Fibroblast of pulmonary artery (primary cell): ENCODE measurements around the gene APOL2.

Experiments
- DNase-seq: peaks from one replicate; pipeline ENCODE4 v3.0.0-alpha.2; 2010; ENCODE audit warnings: low read depth
- H3K4me3 ChIP-seq: replicated peaks from 2 replicates; pipeline ENCODE4 v1.5.1; 2011; ENCODE audit warnings: low read depth, mild to moderate bottlenecking, control low read depth, low read length, moderate library complexity
- TF ChIP-seq, protein P1 (sequence below): IDR thresholded peaks from 2 replicates; pipeline ENCODE4 v1.5.1; 2011; ENCODE audit warnings: mild to moderate bottlenecking, control low read depth, low read length, inconsistent platforms; ENCODE audit errors: missing control alignments

Gene APOL2, protein sequence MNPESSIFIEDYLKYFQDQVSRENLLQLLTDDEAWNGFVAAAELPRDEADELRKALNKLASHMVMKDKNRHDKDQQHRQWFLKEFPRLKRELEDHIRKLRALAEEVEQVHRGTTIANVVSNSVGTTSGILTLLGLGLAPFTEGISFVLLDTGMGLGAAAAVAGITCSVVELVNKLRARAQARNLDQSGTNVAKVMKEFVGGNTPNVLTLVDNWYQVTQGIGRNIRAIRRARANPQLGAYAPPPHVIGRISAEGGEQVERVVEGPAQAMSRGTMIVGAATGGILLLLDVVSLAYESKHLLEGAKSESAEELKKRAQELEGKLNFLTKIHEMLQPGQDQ

DNA sequence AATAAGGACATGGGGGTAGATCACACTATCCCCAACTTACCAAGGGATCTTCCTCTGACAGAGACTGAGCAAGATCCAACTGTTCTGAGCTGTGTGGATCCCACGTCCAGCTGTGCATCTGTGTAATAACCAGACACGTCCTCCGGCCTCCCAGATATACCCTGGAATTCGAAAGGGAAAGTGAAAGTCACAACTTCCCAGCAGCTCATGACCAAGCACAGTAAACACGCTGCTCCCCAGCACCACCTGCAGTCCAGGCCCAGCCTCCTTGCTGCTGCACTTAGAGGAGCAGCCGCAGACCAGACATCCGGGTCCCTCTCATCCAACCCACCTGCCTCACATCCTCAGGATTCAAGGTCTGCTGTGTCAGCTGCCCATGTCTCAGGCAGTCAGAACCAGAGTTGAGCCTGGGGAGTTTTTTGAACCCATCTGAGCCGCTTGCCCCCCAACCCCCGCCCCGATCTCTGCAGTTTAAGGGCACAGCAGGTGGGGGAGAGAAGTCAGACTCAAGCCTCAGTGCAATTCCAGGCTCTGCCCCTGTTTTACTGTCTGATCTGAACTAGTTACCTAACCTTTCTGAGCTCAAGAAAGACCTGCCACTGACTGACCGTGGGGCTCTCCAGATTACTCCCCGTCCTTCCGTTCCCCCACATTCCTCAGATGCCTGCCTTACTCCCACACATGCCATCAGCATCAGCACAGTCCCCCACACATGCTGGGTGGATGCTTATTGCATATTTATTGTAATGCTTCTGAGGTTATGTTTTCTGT is at the start of gene APOL2:
TSS of gene APOL2 (minus strand) at position 127 of the 771 bp plus-strand sequence. CDS start 6,365 bp downstream, outside the sequence.
- DNase-seq = peak; percentile 93
- peak within 1 kb of the TSS; percentile 65 for H3K4me3 ChIP-seq
- TF ChIP-seq, protein P1, sequence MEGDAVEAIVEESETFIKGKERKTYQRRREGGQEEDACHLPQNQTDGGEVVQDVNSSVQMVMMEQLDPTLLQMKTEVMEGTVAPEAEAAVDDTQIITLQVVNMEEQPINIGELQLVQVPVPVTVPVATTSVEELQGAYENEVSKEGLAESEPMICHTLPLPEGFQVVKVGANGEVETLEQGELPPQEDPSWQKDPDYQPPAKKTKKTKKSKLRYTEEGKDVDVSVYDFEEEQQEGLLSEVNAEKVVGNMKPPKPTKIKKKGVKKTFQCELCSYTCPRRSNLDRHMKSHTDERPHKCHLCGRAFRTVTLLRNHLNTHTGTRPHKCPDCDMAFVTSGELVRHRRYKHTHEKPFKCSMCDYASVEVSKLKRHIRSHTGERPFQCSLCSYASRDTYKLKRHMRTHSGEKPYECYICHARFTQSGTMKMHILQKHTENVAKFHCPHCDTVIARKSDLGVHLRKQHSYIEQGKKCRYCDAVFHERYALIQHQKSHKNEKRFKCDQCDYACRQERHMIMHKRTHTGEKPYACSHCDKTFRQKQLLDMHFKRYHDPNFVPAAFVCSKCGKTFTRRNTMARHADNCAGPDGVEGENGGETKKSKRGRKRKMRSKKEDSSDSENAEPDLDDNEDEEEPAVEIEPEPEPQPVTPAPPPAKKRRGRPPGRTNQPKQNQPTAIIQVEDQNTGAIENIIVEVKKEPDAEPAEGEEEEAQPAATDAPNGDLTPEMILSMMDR = peak; percentile 74

DNA sequence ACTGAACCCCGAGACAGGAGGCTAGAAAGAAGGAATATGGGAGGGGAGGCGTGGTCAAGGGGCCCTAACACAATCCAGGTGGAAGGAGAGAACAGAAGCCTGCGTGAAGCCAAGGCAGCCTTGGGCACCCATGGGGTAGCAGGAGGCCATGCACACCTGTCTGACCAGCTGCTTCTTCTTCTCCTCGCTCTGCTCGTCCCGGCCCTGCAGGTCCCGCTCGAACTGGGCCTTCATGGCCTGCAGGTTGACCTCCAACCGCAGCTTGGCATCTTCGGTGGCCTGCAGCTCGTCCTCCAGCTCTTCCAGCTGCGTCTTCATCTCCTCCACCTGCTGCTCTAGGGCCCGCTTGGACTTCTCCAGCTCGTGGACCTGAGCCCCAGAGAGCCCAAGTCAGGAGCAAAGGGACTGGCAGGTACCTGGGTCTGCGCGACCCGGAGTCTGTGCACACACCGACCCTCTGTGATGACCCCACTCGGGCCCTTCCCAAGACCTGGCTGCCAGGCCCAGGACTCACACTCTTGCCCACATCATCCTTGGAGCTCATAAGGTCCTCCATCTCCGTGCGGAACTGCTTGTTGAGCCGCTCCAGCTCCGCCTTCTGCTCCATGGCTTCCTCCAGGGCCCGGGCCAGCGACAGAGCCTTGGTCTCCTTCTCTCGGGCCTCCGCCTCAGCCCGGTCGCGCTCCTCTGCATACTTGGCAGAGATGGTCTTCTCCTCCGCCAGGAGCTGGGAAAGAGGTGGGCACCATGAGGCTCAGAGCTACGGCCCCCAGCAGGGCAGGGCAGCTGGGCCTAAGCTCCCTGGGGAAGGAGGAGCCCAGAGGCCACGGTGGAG is 49.5 kb upstream of the APOL2 start:
- DNase-seq = no peak
- H3K4me3 ChIP-seq = no peak overlapping the region
- TF ChIP-seq, protein P1 = no peak

DNA sequence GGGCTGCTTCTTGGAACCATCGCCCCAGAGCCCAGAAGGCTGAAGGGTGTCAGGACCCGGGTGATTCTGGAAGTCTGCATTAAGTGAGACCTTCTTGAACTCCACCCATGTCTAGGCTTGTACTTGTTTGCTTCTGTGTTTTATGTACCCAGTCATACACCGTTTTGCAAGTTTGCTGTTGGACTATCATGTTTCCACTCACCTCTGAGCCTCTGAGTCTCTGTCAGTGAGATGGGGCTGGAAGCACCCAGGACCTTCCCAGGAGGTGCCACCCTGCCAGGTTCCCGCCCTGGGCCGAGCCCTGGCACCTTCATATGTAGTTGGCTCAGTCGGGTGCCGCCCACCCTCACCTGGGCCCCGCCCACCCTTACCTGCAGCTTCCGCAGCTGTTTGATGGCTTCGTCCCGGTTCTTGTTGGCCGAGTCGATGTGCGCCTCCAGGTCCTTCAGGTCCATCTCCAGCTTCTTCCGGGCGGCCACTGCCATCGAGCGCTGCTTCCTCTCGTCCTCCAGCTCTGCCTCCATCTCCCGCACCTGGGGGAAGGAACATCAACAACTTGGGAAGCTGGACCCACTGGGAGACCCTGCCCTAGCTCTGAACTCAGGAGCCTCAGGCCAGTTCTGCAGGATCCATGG is 48.7 kb upstream of the APOL2 start:
- no peak overlapping the region for H3K4me3 ChIP-seq
- no peak for DNase-seq
- TF ChIP-seq, protein P1 = no peak

DNA sequence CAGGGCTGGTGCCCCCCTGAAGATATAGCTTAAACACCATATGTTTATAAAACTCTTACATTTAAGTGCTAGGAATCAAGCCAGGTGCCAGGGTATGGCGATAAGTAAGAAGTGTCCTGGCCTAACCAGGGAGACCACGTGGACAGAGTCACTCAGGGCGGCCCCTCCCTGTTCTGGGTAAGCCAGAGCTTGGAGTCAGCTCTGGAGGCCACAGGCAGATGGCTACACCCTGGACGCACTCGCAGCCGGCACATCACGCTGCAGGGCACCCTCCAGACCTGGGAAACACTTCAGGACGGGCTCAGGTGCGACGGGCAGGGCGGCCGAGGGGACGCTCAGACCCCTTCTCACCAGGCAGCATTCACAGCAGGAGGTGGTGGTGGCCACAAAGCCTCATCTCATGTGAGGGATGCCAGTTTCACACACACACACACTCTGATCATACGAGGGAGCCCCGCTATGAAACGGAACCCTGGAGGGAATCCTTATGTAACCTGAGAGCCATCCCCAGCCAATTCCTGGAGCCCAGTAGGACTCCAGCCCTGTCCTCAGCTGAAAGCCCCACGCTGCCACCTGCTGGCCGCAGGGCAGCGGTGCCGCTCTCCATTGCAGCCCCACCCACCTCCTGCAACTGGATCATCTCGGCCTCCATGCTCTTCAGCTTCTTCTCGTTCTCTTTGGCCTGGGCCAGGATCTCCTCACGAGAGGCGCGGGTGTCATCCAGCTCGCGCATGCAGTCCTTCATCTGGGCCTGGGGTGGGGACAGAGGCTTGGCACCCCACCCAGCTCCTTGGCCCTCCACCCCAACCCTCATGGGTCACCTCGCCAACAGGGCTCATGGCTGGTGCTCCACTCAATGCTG is 47.0 kb upstream of the APOL2 start:
- TF ChIP-seq, protein P1 = peak; percentile 98
- DNase-seq = peak; percentile 81
- H3K4me3 ChIP-seq = no peak overlapping the region

DNA sequence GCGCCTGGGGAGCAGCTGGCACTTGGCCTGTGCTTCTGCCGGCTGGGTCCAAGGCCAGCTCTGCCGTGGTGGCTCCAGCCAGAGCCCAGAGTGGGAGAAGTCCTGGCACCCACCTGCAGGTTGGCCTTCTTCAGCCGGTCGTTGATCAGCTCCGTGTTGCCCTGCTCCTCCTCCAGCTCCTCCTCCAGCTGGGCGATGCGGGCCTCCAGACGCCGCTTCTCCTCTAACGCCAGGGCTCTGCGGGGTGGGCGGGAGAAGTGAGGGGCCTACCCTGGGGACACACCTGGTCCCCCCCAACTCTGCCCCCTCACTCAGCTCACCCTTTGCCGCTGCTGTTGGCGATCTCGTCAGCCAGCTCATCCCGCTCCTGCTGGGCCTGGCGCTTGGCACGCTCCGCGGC is 46.2 kb upstream of the APOL2 start:
- no peak for DNase-seq
- no peak overlapping the region for H3K4me3 ChIP-seq
- TF ChIP-seq, protein P1 = no peak
